ENCODE measurements around the gene LYZL2. TPM values are rescaled to one million over a fixed set of nuclear protein-coding genes. Genes with fewer than 3 reads are reported as not detected.
"Not testable (repeated sequence)": the region's sequence is repeated elsewhere in the genome, so short reads cannot be mapped to it uniquely, and the experiment has no call there.

The LYZL2 gene
- total and polyA plus RNA-seq, 9 of the 15 experiments (the other 6 are each of a cell fraction or from before 2014, with no cell fraction given), result not detected

DNA sequence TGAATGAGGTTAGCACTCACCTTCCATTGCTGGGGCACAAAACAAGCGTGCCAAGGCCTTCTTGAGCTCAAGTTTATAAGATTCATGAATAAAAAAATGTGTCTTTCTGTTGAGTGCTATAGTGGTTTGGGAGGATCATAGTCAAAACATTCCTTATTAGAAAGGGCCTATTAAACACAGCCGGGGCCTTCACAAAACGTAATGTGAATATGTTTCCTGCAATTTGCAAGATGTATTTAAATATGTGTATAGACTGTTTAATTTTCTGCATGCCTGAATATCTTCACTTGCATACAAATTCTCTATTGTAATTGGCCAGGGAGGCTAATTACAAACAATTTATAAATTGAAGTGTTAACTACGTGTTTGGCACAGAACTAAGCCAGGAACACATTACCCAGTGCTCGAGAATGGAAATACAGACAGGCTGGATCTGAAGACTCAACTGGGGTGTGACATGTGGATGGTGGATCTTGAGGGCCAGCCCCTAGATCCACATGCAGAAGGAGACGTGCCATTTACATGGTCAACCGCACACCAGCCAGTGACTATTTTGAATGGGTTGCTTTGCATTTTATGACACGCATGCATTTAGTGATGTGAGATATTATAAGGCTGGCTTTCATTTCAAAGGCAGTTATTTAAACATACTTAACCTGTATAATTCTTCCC is 31.3 kb downstream of the LYZL2 start:
- Histone ChIP-seq H3K27ac (ENCODE audit: extremely low read depth, low read depth, low read length) (no peak overlapping the region), H3K4me2 (ENCODE audit: insufficient read depth, low read length) (no peak overlapping the region), H3K27me3 (ENCODE audit: control insufficient read depth in 2 of 2, insufficient read depth in 2 of 2, low read length in 2 of 2) (0 out of 5 replicates have a peak, but pooled peaks cover 0 to 2% of the 10 kb centered on the region in 2 experiments), H2AFZ (ENCODE audit: low read depth, low read length) (no peak overlapping the region), H3K9me3 (replicated peaks; ENCODE audit: control insufficient read depth, insufficient read depth, low read depth, low read length) (no peaks in the 10 kb centered on the region), H3K4me3 (no peak overlapping the region), H3K4me1 (replicated peaks in 1 of 2; ENCODE audit: control insufficient read depth in 2 of 2, insufficient read depth in 2 of 2, low read length in 2 of 2) (no peaks in the 10 kb centered on the region; a peak in 2 of 5 replicates), H4K20me1 (replicated peaks; ENCODE audit: control insufficient read depth, insufficient read depth, low read length) (no peaks in the 10 kb centered on the region), H3K36me3 (ENCODE audit: control insufficient read depth, insufficient read depth, low read length) (no peaks in the 10 kb centered on the region), H3K9me1 (ENCODE audit: control insufficient read depth, insufficient read depth, low read length) (no peaks in the 10 kb centered on the region), H3K79me2 (ENCODE audit: control insufficient read depth, insufficient read depth, low read length) (no peaks in the 10 kb centered on the region), H3K9ac (ENCODE audit: insufficient read depth in 1 of 2, low read depth in 2 of 2, low read length in 2 of 2) (no peak overlapping the region)
- in situ Hi-C loops (cut with MboI), result no loop called here
- FAIRE-seq (no peak), ATAC-seq (no peak), DNase-seq (ENCODE audit: extremely low read depth in 1 of 4, low spot score in 3 of 4) (no peak)
- CTCF ChIA-PET (ENCODE audit: low intra/inter-chr PET ratio), result no interaction called here
- BruUV-seq (replicated peaks), result no TSS peak
- WGBS (ENCODE audit: insufficient coverage, low coverage, missing lambda C conversion rate), result 49% methylated on average over 8 of the region's 8 CpGs
- POLR2A ChIA-PET, result no interaction called here
- intact Hi-C loops (cut with micrococcal nuclease), result no loop called here
- no peak for TF ChIP-seq TARDBP (IDR thresholded peaks at IDR 0.05)
- TF ChIP-seq MTA2 (IDR thresholded peaks at IDR 0.05; ENCODE audit: low read depth), result no peak
- TF ChIP-seq SIN3B (IDR thresholded peaks at IDR 0.05; ENCODE audit: low read depth), result no peak
- no peak for TF ChIP-seq RBM14 (IDR thresholded peaks at IDR 0.05; ENCODE audit: borderline replicate concordance, insufficient read depth, low read depth, low read length)
- TF ChIP-seq MAX (CRISPR knock-in tag; IDR thresholded peaks at IDR 0.05), result no peak
- TF ChIP-seq BCL6 (CRISPR knock-in tag; IDR thresholded peaks at IDR 0.05), result no peak
- no peak for TF ChIP-seq MYNN (IDR thresholded peaks at IDR 0.05)
- TF ChIP-seq MYNN (CRISPR knock-in tag; IDR thresholded peaks at IDR 0.05), result no peak
- TF ChIP-seq, protein P1, sequence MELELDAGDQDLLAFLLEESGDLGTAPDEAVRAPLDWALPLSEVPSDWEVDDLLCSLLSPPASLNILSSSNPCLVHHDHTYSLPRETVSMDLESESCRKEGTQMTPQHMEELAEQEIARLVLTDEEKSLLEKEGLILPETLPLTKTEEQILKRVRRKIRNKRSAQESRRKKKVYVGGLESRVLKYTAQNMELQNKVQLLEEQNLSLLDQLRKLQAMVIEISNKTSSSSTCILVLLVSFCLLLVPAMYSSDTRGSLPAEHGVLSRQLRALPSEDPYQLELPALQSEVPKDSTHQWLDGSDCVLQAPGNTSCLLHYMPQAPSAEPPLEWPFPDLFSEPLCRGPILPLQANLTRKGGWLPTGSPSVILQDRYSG (tag; conservative IDR thresholded peaks at IDR 0.05; ENCODE audit: low read depth), result no peak
- TF ChIP-seq KAT7 (CRISPR knock-in tag; IDR thresholded peaks at IDR 0.05; ENCODE audit: borderline replicate concordance), result no peak
- TF ChIP-seq ZNF253 (CRISPR knock-in tag; conservative IDR thresholded peaks at IDR 0.05), result no peak
- no peak for TF ChIP-seq PHTF2 (CRISPR knock-in tag; IDR thresholded peaks at IDR 0.05)
- no peak for TF ChIP-seq MEIS2 (IDR thresholded peaks at IDR 0.05; ENCODE audit: partially characterized antibody)
- TF ChIP-seq, protein P2, sequence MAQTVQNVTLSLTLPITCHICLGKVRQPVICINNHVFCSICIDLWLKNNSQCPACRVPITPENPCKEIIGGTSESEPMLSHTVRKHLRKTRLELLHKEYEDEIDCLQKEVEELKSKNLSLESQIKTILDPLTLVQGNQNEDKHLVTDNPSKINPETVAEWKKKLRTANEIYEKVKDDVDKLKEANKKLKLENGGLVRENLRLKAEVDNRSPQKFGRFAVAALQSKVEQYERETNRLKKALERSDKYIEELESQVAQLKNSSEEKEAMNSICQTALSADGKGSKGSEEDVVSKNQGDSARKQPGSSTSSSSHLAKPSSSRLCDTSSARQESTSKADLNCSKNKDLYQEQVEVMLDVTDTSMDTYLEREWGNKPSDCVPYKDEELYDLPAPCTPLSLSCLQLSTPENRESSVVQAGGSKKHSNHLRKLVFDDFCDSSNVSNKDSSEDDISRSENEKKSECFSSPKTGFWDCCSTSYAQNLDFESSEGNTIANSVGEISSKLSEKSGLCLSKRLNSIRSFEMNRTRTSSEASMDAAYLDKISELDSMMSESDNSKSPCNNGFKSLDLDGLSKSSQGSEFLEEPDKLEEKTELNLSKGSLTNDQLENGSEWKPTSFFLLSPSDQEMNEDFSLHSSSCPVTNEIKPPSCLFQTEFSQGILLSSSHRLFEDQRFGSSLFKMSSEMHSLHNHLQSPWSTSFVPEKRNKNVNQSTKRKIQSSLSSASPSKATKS (CRISPR knock-in tag; IDR thresholded peaks at IDR 0.05), result no peak

- H3K27ac ChIP-seq (ENCODE audit: extremely low read depth, low read depth, low read length); H3K4me1 ChIP-seq (replicated peaks in 1 of 2; ENCODE audit: control insufficient read depth in 2 of 2, insufficient read depth in 2 of 2, low read length in 2 of 2); H2AFZ ChIP-seq (ENCODE audit: low read depth, low read length); POLR2A ChIA-PET; H3K9ac ChIP-seq (ENCODE audit: insufficient read depth in 1 of 2, low read depth in 2 of 2, low read length in 2 of 2); H3K4me2 ChIP-seq (ENCODE audit: insufficient read depth, low read length); intact Hi-C loops (cut with micrococcal nuclease); CTCF ChIA-PET (ENCODE audit: low intra/inter-chr PET ratio); BruUV-seq (replicated peaks); H3K4me3 ChIP-seq; H3K79me2 ChIP-seq (ENCODE audit: control insufficient read depth, insufficient read depth, low read length); ATAC-seq; FAIRE-seq; H3K9me1 ChIP-seq (ENCODE audit: control insufficient read depth, insufficient read depth, low read length); H4K20me1 ChIP-seq (replicated peaks; ENCODE audit: control insufficient read depth, insufficient read depth, low read length); H3K9me3 ChIP-seq (replicated peaks; ENCODE audit: control insufficient read depth, insufficient read depth, low read depth, low read length); in situ Hi-C loops (cut with MboI); DNase-seq (ENCODE audit: extremely low read depth in 1 of 4, low spot score in 3 of 4); H3K36me3 ChIP-seq (ENCODE audit: control insufficient read depth, insufficient read depth, low read length); H3K27me3 ChIP-seq (ENCODE audit: control insufficient read depth in 2 of 2, insufficient read depth in 2 of 2, low read length in 2 of 2): not testable (repeated sequence)
- WGBS (ENCODE audit: insufficient coverage, low coverage, missing lambda C conversion rate), result 48% methylated on average over 6 of the region's 7 CpGs
Measured at GRCh38 chr10:30597433-30597824, 32.1 kb downstream of the LYZL2 start.
